Measurements from ENCODE around the gene ADGRE1. TPM values are rescaled to one million over a fixed set of nuclear protein-coding genes. Genes with fewer than 3 reads are reported as not detected.

ADGRE1 gene
- total and polyA plus RNA-seq, 2 of the 8 experiments (the other 6 are each of a cell fraction or from before 2014, with no cell fraction given): not detected

DNA sequence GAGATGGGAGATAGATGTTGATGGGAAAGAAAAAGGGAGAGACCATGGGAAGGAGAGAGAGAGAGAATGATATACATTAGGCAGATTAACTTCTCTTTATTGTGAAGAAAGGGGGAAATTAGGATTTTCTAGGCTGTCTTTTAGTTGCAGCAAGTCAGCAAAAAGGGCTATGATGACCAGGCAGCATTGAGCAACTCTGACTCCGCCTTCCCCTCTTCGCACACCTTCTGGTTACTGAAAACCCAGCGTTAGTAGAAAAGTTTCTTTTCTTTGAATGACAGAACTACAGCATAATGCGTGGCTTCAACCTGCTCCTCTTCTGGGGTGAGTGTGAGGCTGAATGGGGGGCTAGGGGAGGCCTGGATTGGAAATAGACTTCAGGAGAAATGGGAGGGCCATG lies at the start of gene ADGRE1 (continued):
- TF ChIP-seq TBP (IDR thresholded peaks at IDR 0.05; ENCODE audit: low read depth, low read length) (no peak), EGR1 (IDR thresholded peaks at IDR 0.05; ENCODE audit: borderline replicate concordance, low read depth, low read length) (no peak), HDAC6 (IDR thresholded peaks at IDR 0.05; ENCODE audit: low read depth, low read length) (no peak), GTF2F1 (IDR thresholded peaks at IDR 0.05; ENCODE audit: borderline replicate concordance, low read depth, low read length) (no peak), RFX5 (IDR thresholded peaks at IDR 0.05; ENCODE audit: borderline replicate concordance, low read depth, low read length) (no peak), MAFK (IDR thresholded peaks at IDR 0.05; ENCODE audit: low read depth, low read length) (no peak), SIRT6 (IDR thresholded peaks at IDR 0.05; ENCODE audit: low read length) (no peak), SP1 (IDR thresholded peaks at IDR 0.05; ENCODE audit: low read depth, low read length) (no peak), ASH2L (IDR thresholded peaks at IDR 0.05; ENCODE audit: low read length) (no peak), CEBPB (IDR thresholded peaks at IDR 0.05; ENCODE audit: low read depth, low read length) (no peak), CBX5 (IDR thresholded peaks at IDR 0.05; ENCODE audit: low read depth, low read length) (no peak), JUND (IDR thresholded peaks at IDR 0.05; ENCODE audit: low read length) (no peak)

All from H1 (cell line).